AG10803 (cell line): Measurements from ENCODE around the gene MYO10.
A peak's percentile ranks its signal among the peaks of the same experiment; 100 is the strongest.

ENCODE experiments used
- DNase-seq: peaks from one replicate; pipeline ENCODE4 v3.0.0; 2010; ENCODE audit warnings: low read depth
- H3K4me3 ChIP-seq: 2 replicates; pipeline ENCODE4 v1.5.1; 2011; ENCODE audit warnings: mild to moderate bottlenecking, low read length, control low read depth
- CTCF ChIP-seq: conservative IDR thresholded peaks from 2 replicates; pipeline ENCODE4 v1.5.1; 2011; ENCODE audit warnings: mild to moderate bottlenecking, low read length, control low read depth, inconsistent platforms

The MYO10 gene

GRCh38 chr5:16675806-16676205, 260.3 kb downstream of the MYO10 start:
- H3K4me3 ChIP-seq = no peak overlapping the region
- DNase-seq = no peak
- TF ChIP-seq CTCF = no peak

GRCh38 chr5:16674750-16675149, 261.3 kb downstream of the MYO10 start:
- H3K4me3 ChIP-seq = no peak overlapping the region
- no peak for DNase-seq
- TF ChIP-seq CTCF = no peak

- no peak for DNase-seq
- TF ChIP-seq CTCF = no peak
- no peak overlapping the region for H3K4me3 ChIP-seq
Observed at GRCh38 chr5:16673241-16674201, 262.6 kb downstream of the MYO10 start.

GRCh38 chr5:16671208-16671607, 264.9 kb downstream of the MYO10 start:
- H3K4me3 ChIP-seq = no peak overlapping the region
- DNase-seq = no peak
- TF ChIP-seq CTCF = no peak

- no peak for TF ChIP-seq CTCF
- no peak overlapping the region for H3K4me3 ChIP-seq
- DNase-seq = peak; percentile 56
Observed at GRCh38 chr5:16669776-16670175, 266.3 kb downstream of the MYO10 start.

GRCh38 chr5:16668631-16669030, 267.5 kb downstream of the MYO10 start:
- no peak for DNase-seq
- no peak overlapping the region for H3K4me3 ChIP-seq
- TF ChIP-seq CTCF = no peak

GRCh38 chr5:16668194-16668593, 267.9 kb downstream of the MYO10 start:
- no peak overlapping the region for H3K4me3 ChIP-seq
- TF ChIP-seq CTCF = no peak
- no peak for DNase-seq
